H9 (cell line): ENCODE results near the gene CD2AP. TPM values are rescaled to one million over a fixed set of nuclear protein-coding genes. Genes with fewer than 3 reads are reported as not detected.

ENCODE experiments used
- DNase-seq: peaks from one replicate; pipeline ENCODE4 v3.0.0-alpha.2; 2017
- H2AFZ ChIP-seq: one replicate; pipeline ENCODE4 v1.6.1; 2013; ENCODE audit warnings: mild to moderate bottlenecking, low read length, control low read depth, moderate library complexity
- H2AK5ac ChIP-seq: 2 replicates; pipeline ENCODE4 v1.6.1; 2013; ENCODE audit warnings: low read length, control low read depth, mixed read lengths; ENCODE audit not compliant: insufficient read length
- H2BK120ac ChIP-seq: one replicate; pipeline ENCODE4 v1.6.1; 2013; ENCODE audit warnings: low read depth, mild to moderate bottlenecking, low read length, control low read depth, inconsistent platforms; ENCODE audit not compliant: poor library complexity, severe bottlenecking
- H2BK12ac ChIP-seq: 2 replicates; pipeline ENCODE4 v1.6.1; 2013; ENCODE audit warnings: low read length, control low read depth, mixed read lengths, low read depth; ENCODE audit not compliant: insufficient read length
- H2BK15ac ChIP-seq: 2 replicates; pipeline ENCODE4 v1.6.1; 2013; ENCODE audit warnings: low read depth, low read length, control low read depth
- H2BK20ac ChIP-seq: one replicate; pipeline ENCODE4 v1.6.1; 2013; ENCODE audit warnings: low read depth, mild to moderate bottlenecking, low read length, control low read depth, inconsistent platforms; ENCODE audit not compliant: poor library complexity, severe bottlenecking
- H2BK5ac ChIP-seq: 2 replicates; pipeline ENCODE4 v1.6.1; 2013; ENCODE audit warnings: low read length, control low read depth, mixed read lengths; ENCODE audit not compliant: insufficient read length
- H3K14ac ChIP-seq: 2 replicates; pipeline ENCODE4 v1.6.1; 2013; ENCODE audit warnings: low read length, control low read depth; ENCODE audit not compliant: insufficient read depth
- H3K18ac ChIP-seq: 2 replicates; pipeline ENCODE4 v1.6.1; 2013; ENCODE audit warnings: low read depth, mild to moderate bottlenecking, mixed read lengths, low read length, control low read depth; ENCODE audit not compliant: insufficient read length
- H3K23ac ChIP-seq: 2 replicates; pipeline ENCODE4 v1.6.1; 2013; ENCODE audit warnings: low read length, control low read depth, mixed read lengths, low read depth; ENCODE audit not compliant: insufficient read length
- H3K23me2 ChIP-seq: 2 replicates; pipeline ENCODE4 v1.6.1; 2013; ENCODE audit warnings: low read depth, mild to moderate bottlenecking, mixed read lengths, low read length, control low read depth; ENCODE audit not compliant: insufficient read length, poor library complexity, severe bottlenecking
- H3K27ac ChIP-seq: 2 replicates; pipeline ENCODE4 v1.5.1; 2013; ENCODE audit warnings: low read length, control low read depth, mixed read lengths, low read depth; ENCODE audit not compliant: insufficient read length
- H3K27me3 ChIP-seq: 2 replicates; pipeline ENCODE4 v1.6.1; 2013; ENCODE audit warnings: low read length, control low read depth, inconsistent platforms; ENCODE audit not compliant: insufficient read depth
- H3K4ac ChIP-seq: 2 replicates; pipeline ENCODE4 v1.6.1; 2013; ENCODE audit warnings: low read depth, mild to moderate bottlenecking, control low read depth, inconsistent platforms, low read length, moderate library complexity
- H3K4me1 ChIP-seq: 2 replicates; pipeline ENCODE4 v1.6.1; 2013; ENCODE audit warnings: low read length, control low read depth, inconsistent platforms; ENCODE audit not compliant: insufficient read depth
- H3K4me2 ChIP-seq: 2 replicates; pipeline ENCODE4 v1.6.1; 2013; ENCODE audit warnings: low read length, control low read depth, mixed read lengths; ENCODE audit not compliant: insufficient read length, insufficient read depth
- H3K56ac ChIP-seq: 2 replicates; pipeline ENCODE4 v1.6.1; 2013; ENCODE audit warnings: low read depth, mild to moderate bottlenecking, mixed read lengths, low read length, control low read depth; ENCODE audit not compliant: insufficient read length
- H3K79me1 ChIP-seq: 2 replicates; pipeline ENCODE4 v1.6.1; 2013; ENCODE audit warnings: low read depth, mild to moderate bottlenecking, moderate library complexity, low read length, control low read depth, inconsistent platforms; ENCODE audit not compliant: insufficient read depth, poor library complexity, severe bottlenecking
- H3K79me2 ChIP-seq: 2 replicates; pipeline ENCODE4 v1.6.1; 2013; ENCODE audit warnings: low read length, control low read depth, inconsistent platforms; ENCODE audit not compliant: insufficient read depth
- H3K9ac ChIP-seq: 2 replicates; pipeline ENCODE4 v1.6.1; 2013; ENCODE audit warnings: low read length, control low read depth, mixed read lengths; ENCODE audit not compliant: insufficient read length; ENCODE audit errors: extremely low read depth
- H3K9me3 ChIP-seq: one replicate; pipeline ENCODE4 v1.6.1; 2013; ENCODE audit warnings: low read depth, low read length, inconsistent platforms; ENCODE audit not compliant: control insufficient read depth
- H3T11ph ChIP-seq: one replicate; pipeline ENCODE4 v1.6.1; 2013; ENCODE audit warnings: mild to moderate bottlenecking, low read length, control low read depth, inconsistent platforms
- H4K20me1 ChIP-seq: one replicate; pipeline ENCODE4 v1.6.1; 2013; ENCODE audit not compliant: control insufficient read depth, insufficient read length, insufficient read depth
- H4K5ac ChIP-seq: 2 replicates; pipeline ENCODE4 v1.6.1; 2013; ENCODE audit warnings: low read depth, mild to moderate bottlenecking, mixed read lengths, low read length, control low read depth; ENCODE audit not compliant: insufficient read length
- H4K8ac ChIP-seq: replicated peaks from 2 replicates; pipeline ENCODE4 v1.6.1; 2013; ENCODE audit warnings: low read length, control low read depth, mixed read lengths, low read depth; ENCODE audit not compliant: insufficient read length
- H4K91ac ChIP-seq: 2 replicates; pipeline ENCODE4 v1.6.1; 2013; ENCODE audit warnings: low read depth, mild to moderate bottlenecking, moderate library complexity, mixed read lengths, low read length, control low read depth; ENCODE audit not compliant: insufficient read length
- H3K27ac Mint-ChIP-seq, 3 experiments: 2 replicates in 2 of 3; 3 replicates in 1 of 3; pipeline ENCODE4 v1.8.0; 2020 to 2021; ENCODE audit warnings: mixed read lengths in 3 of 3, mild to moderate bottlenecking in 1 of 3, moderate library complexity in 1 of 3
- H3K27me3 Mint-ChIP-seq: 2 replicates; pipeline ENCODE4 v1.8.0; 2021; ENCODE audit warnings: low read depth, mild to moderate bottlenecking, moderate library complexity, mixed read lengths
- H3K36me3 Mint-ChIP-seq, 3 experiments: 2 replicates in 2 of 3; 3 replicates in 1 of 3; pipeline ENCODE4 v1.8.0; 2020 to 2021; ENCODE audit warnings: low read depth in 3 of 3, mixed read lengths in 3 of 3; ENCODE audit not compliant: insufficient read depth in 1 of 3
- H3K4me1 Mint-ChIP-seq, 2 experiments: 2 replicates each; pipeline ENCODE4 v1.8.0; 2020; ENCODE audit warnings: mixed read lengths in 2 of 2
- H3K4me3 Mint-ChIP-seq, 2 experiments: 2 replicates in 1 of 2; 3 replicates in 1 of 2; pipeline ENCODE4 v1.8.0; 2020 to 2021; ENCODE audit warnings: mild to moderate bottlenecking in 2 of 2, mixed read lengths in 2 of 2, moderate library complexity in 1 of 2
- H3K9me3 Mint-ChIP-seq, 2 experiments: 2 replicates in 1 of 2; 3 replicates in 1 of 2; pipeline ENCODE4 v1.8.0; 2020; ENCODE audit warnings: mild to moderate bottlenecking in 2 of 2, mixed read lengths in 2 of 2, moderate library complexity in 1 of 2
- CTCF ChIP-seq: fragments of 200-600 bp; sonication (generic); conservative IDR thresholded peaks from 3 replicates; pipeline ENCODE4 v1.8.0; 2021; ENCODE audit warnings: antibody characterized with exemption, mild to moderate bottlenecking
- WGBS: extraction: QIAGEN DNeasy Blood & Tissue Kit; methylation state at CpG from one replicate; pipeline ENCODE4 v1.1.7; 2013; ENCODE audit warnings: missing lambda C conversion rate, low lambda C conversion rate, mixed read lengths; ENCODE audit not compliant: insufficient read length; ENCODE audit errors: extremely low coverage; 5-methylcytosine and 5-hydroxymethylcytosine counted together
- total RNA-seq: library from RNA; stranded (reverse); gene quantifications from 2 replicates; pipeline ENCODE4 v1.2.1, GENCODE V29; 2021

Gene CD2AP
- total RNA-seq, 1 experiment from 2014 or later: 50.1 TPM

DNA sequence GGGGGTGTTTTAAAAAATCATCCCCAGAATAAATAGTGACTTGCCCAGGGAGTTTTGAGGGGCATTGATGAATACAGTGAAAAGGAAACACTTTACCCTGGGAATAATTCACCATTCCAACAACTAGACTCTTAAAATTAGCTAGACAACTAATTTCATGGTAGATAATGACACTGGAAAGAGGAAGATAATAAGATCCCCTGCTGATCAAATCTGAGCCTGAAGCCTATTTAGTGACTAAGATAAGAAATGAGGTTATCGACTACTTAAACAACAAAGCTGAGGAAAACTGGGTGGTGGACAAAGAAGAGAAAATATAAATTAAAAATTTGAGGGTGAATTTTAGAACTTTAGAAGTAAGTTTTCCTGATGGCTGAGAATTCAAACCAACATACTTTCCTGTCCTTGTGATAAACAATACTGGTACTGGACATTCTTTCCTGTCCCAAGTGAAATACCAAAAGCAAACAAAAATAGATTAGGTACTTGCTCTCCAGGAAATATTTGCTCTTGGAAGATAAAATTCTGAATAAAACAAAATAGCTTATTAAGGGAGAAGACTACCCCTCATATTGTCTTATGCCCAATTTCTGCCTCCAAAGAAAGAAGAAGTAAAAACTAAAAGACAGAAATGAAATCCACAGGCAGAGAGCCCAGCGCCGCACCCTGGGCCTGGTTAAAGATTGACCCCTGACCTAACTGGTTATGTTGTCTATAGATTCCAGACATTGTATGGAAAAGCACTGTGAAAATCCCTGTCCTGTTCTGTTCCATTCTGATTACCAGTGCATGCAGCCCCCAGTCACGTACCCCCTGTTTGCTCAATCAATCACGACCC is 156.8 kb downstream of the CD2AP start:
- no peak overlapping the region for H3K27ac ChIP-seq
- no peak overlapping the region for H3K14ac ChIP-seq
- no peak overlapping the region for H4K5ac ChIP-seq
- peaks cover 0 to 8% (median 2%) of the 10 kb centered on the region in 3 experiments; a peak in 3 of 7 replicates for H3K36me3 Mint-ChIP-seq
- no peak overlapping the region for H4K91ac ChIP-seq
- no peaks in the 10 kb centered on the region for H3K27me3 ChIP-seq
- no peaks in the 10 kb centered on the region for H3K23me2 ChIP-seq
- H4K8ac ChIP-seq: no peak overlapping the region
- no peaks in the 10 kb centered on the region for H3K9me3 ChIP-seq
- WGBS: no CpG with 5 or more reads among the region's 5 CpGs
- peaks cover 15 to 18% of the 10 kb centered on the region in 2 experiments for H3K4me1 Mint-ChIP-seq
- no peaks in the 10 kb centered on the region for H3K4me1 ChIP-seq
- no peak overlapping the region for H2BK20ac ChIP-seq
- no peaks in the 10 kb centered on the region for H4K20me1 ChIP-seq
- H2AFZ ChIP-seq: no peak overlapping the region
- no peak overlapping the region for H2AK5ac ChIP-seq
- H3K4ac ChIP-seq: no peak overlapping the region
- H3K27ac Mint-ChIP-seq: no peak overlapping the region
- no peaks in the 10 kb centered on the region for H3K79me1 ChIP-seq
- peaks cover 6 to 8% of the 10 kb centered on the region in 2 experiments; a peak in 4 of 5 replicates for H3K9me3 Mint-ChIP-seq
- no peak overlapping the region for H3K9ac ChIP-seq
- H3K18ac ChIP-seq: no peak overlapping the region
- no peaks in the 10 kb centered on the region for H3K79me2 ChIP-seq
- no peak overlapping the region for H2BK120ac ChIP-seq
- no peak for DNase-seq
- TF ChIP-seq CTCF: no peak
- no peak overlapping the region for H3K23ac ChIP-seq
- H3K27me3 Mint-ChIP-seq: peaks cover 5% of the 10 kb centered on the region
- no peak overlapping the region for H3T11ph ChIP-seq
- H3K56ac ChIP-seq: no peak overlapping the region
- no peak overlapping the region for H3K4me2 ChIP-seq
- H3K4me3 Mint-ChIP-seq: no peak overlapping the region
- no peak overlapping the region for H2BK5ac ChIP-seq
- H2BK12ac ChIP-seq: no peak overlapping the region
- no peak overlapping the region for H2BK15ac ChIP-seq
